Testis (tissue), 2 donors: ENCODE measurements around the gene HOXB3.

Experiments
- POLR2A ChIP-seq: fragments of 450-650 bp; IDR thresholded peaks from one replicate; pipeline ENCODE4 v1.6.1; 2017; ENCODE audit warnings: antibody characterized with exemption, mild to moderate bottlenecking, moderate library complexity
- TF ChIP-seq, protein P1 (sequence below), 3 experiments: fragments of 450-650 bp in 2 of 3; fragments of 200-600 bp in 1 of 3; sonication (generic) in 1 of 3; IDR thresholded peaks; one replicate each; pipeline ENCODE4 v1.5.1; 2016 to 2019; ENCODE audit warnings: antibody characterized with exemption in 3 of 3, mild to moderate bottlenecking in 2 of 3, moderate library complexity in 1 of 3

DNA sequence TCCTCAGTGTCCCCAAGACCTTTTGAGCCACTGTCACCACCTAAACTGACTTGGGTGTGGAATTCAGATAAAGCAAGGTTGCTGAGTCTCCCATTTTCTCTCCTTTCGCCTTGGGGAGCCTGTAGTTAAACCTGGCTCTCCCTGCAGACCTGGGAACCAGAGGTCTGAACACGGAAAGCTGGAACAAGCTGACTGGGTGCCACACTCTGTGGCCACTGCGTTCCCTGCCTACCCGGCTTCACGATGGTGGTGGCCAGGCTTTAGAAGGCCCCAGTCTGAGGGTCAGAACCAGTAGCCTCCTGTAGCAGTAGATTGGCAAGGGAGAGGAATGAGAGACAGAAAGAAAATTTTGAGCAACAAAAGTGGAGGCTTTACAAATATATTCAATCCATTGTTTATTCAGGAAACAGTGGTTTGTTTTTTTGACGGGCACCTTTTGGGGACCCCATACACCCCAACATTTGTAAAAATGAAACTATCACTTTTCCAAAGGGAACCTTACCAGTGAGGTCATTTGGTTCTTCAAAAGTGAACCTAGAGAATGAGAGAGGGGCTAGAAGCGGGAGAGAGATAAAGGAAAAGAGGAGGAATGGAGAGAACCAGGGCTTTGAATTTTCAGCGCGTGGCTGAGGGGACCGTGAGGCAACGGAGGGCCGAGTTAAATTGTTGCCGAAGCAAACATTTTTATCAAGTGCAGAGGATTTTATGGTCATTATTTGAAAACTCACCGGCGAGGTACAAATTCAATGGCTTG, 26.9 kb upstream of the HOXB3 start:
- TF ChIP-seq, protein P1, sequence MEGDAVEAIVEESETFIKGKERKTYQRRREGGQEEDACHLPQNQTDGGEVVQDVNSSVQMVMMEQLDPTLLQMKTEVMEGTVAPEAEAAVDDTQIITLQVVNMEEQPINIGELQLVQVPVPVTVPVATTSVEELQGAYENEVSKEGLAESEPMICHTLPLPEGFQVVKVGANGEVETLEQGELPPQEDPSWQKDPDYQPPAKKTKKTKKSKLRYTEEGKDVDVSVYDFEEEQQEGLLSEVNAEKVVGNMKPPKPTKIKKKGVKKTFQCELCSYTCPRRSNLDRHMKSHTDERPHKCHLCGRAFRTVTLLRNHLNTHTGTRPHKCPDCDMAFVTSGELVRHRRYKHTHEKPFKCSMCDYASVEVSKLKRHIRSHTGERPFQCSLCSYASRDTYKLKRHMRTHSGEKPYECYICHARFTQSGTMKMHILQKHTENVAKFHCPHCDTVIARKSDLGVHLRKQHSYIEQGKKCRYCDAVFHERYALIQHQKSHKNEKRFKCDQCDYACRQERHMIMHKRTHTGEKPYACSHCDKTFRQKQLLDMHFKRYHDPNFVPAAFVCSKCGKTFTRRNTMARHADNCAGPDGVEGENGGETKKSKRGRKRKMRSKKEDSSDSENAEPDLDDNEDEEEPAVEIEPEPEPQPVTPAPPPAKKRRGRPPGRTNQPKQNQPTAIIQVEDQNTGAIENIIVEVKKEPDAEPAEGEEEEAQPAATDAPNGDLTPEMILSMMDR (IDR thresholded peaks at IDR 0.05), result no peak
- no peak for TF ChIP-seq POLR2A
